GM19324 (cell line): Measurements from ENCODE around the gene CLCN7.
"Not testable (repeated sequence)": the region's sequence is repeated elsewhere in the genome, so short reads cannot be mapped to it uniquely, and the experiment has no call there.

Experiments
- ATAC-seq: cut with Tn5 transposase; IDR thresholded peaks from one replicate; pipeline ENCODE4 v1.9.1; 2021; ENCODE audit warnings: mild to moderate bottlenecking, moderate library complexity; ENCODE audit not compliant: unreplicated experiment, low FRiP score

CLCN7 gene

GRCh38 chr16:1488054-1488601, 13.3 kb upstream of the CLCN7 start:
- no peak for ATAC-seq

DNA sequence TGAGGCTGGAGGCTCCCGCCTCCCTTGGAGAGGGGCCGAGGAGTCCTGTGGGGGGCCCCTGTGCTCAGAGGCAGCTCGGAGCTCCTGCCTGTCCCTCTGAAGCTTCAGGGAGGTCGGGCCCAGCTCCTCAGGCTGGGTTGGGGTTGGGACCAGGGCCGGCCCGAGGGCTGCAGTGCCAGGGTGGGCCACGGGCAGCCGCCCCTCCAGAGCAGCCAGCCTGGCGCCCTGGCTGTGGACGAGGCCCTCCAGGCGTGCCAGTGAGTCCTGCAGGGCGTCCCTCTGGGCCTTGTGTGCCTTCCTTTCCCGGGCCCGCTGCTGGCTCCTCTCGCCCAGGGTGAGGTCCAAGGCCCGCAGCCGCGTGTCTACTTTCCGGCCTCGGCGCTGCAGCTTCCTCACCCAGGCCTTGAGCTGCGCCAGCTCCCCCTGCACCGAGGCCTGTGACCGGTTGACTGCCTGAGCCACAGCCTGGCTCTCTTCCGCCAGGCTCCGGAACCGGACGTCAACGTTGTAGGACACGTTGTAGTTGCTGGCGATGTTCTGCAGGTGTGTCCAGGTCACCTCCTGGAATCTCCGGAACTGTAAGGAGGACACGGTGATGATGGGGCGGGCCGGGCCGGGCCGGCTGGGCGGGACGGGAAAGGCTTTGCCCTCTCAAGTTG, 12.7 kb upstream of the CLCN7 start:
- no peak for ATAC-seq

- ATAC-seq = no peak
Measured at GRCh38 chr16:1486551-1487390, 11.9 kb upstream of the CLCN7 start.

DNA sequence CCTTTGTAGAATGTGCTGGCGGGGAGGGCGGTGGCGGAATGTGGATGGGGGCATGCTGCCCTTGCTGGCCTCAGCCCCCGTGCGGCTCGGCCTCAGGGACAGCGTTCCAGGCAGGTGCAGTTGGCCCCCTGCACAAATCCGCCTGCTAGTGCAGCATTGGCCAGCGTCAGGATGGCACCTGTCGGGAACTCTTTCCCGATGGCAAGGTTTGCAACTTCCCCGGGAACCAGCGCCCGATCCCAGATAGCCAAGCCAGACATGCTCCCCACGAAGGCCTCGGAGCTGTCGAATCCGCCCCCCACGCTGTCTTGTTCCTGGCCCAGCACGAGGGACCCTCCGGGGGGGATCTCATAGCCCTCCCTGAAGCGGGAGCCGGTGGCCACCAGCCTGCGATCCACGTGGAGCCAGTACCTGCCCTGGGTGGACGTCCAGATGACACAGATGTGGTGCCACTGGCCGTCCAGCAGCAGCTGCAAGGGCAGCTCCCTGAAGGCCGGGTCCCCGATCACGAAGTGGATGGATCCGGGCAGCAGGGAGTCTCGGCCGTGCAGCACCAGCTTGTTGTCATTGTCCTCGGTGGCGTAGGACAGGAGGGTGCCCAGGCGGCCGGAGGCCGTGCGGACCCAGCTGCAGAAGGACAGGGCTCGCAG, 11.1 kb upstream of the CLCN7 start:
- no peak for ATAC-seq

DNA sequence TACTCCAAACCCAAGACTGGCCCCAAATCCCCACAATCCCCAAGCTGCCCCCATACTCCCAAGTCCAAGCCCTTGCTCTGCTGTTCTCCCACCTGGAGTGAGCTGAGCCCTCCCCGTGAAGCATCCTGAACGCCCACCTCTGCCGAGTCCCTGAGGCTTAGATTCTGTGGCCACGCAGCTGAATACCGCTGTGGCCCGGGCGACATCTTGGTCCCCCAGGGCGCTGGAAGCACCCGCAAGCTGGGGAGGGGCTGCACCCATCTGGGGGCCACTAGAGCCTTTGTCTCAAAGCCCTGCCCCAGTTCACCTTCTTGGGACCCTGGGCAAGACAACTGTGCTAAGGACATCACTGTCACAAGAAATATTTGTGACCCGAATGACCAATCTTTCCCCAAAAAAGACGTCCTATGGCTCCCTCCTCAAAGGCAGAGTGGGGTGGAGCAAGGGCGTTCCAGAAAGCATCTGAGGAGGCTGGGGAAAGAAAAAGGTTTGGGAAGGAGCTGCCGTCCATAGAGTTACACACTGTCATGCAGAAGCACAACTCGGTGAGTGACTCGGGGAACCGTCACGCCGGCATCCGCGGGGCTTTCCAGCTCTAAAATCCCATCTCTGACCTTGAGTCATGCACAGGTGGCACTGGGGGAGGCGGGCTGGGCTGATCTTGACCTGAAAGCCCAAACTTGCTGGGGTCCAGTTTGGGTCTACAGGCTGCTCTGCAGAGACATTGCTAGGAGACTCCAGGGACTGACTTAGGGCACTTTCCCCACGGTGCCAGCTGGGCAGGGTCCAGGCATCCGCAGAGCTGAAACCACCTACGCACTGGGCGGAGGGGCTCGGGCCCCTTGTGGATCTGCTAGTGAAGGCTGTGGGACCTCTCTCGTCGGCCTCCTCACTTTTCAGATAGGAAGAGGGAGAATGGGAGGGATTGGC, 7.3 kb upstream of the CLCN7 start:
- no peak for ATAC-seq

- not testable (repeated sequence) for ATAC-seq
Measured at GRCh38 chr16:1478937-1479336, 4.1 kb upstream of the CLCN7 start.

- no peak for ATAC-seq
Measured at GRCh38 chr16:1477033-1477432, 2.2 kb upstream of the CLCN7 start.

DNA sequence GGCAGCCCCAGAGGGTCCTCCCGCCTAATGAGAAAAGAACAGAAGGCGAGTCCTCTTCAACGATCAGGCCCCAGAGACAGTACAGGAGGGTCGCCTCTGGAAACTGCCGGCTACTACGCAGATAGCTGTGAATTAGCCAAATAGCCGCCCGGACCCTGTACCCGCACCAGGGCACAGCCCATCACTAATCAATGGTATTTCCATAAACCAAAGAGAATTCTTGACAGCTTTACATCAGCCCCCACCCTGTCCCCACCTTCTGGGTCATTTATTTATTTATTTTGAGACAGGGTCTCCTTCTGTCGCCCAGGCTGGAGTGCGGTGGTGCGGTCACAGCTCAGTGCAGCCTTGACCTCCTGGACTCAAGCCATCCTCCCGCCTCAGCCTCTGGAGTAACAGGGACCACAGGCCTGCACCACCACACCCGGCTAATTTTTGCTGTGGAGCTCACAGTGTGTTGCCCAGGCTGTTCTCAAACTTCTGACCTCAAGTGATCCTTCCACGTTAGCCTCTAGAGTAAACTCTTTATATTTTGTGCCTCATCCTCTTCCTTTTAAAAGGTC, 805 bp upstream of the CLCN7 start:
- ATAC-seq = no peak

DNA sequence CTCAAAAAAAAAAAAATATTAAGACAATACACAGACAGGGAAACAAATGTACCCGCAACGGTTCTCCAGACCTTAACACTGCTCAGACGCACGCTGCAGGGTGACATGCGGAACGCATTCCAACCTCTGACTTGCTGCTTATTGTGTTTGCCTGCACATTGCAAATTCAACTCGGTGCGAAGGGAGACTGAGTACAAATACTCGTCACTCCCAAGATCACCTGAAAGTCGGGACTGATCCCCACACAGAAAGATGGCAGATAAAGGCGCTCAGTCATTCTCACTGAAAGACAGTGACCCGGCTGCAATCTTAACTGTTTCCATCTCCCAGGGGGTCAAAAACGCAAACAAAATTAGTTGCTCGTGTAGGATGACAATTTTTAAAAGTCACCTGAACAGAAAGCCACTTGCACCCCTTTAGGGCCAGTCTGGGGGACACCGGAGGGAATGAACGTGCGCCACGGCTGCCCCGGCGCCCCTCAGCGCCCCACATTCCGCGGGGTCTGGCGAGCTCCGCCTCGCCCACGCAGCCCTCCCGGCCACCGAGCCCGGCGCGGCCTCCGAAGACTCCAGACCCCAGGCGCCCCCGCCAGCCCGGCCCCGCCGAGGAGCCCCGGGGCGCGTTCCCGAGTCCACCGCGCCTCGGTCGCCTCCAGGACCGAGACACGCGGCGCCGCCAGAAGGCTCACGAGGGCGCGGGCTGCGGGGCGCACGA, 589 bp downstream of the CLCN7 start:
- ATAC-seq = peak; percentile 15

GRCh38 chr16:1472974-1473373, 1.9 kb downstream of the CLCN7 start:
- ATAC-seq = no peak

DNA sequence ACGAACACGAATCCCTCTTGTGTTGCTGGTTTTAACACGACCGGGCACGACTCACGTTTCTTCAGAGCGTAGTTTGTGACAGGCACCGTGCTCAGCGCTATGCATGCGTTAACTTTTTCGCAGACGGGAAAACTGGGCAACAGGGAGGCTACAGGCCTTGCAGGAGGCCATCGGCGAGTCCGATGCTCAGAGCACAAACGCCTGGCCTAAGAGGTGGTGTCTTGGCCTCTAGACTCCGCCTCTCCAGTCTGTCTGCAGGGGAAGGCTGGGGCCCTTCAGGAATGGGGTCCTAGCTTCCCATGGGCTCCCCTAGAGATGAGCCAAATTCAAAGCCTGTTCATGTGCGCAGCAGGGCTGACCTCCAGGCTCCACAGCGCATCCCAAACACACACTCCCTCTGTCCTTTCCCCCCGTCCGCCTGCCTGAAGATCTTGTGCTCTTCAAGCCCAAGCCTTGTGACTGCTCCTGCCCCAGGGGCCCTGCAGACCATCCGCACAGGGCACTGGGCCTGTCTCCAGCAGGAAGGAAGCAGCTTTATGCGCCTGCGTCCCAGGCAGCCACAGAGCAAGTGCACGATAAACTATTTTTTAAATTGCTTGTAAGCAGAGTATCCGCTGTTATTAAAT, 3.1 kb downstream of the CLCN7 start:
- ATAC-seq = no peak

DNA sequence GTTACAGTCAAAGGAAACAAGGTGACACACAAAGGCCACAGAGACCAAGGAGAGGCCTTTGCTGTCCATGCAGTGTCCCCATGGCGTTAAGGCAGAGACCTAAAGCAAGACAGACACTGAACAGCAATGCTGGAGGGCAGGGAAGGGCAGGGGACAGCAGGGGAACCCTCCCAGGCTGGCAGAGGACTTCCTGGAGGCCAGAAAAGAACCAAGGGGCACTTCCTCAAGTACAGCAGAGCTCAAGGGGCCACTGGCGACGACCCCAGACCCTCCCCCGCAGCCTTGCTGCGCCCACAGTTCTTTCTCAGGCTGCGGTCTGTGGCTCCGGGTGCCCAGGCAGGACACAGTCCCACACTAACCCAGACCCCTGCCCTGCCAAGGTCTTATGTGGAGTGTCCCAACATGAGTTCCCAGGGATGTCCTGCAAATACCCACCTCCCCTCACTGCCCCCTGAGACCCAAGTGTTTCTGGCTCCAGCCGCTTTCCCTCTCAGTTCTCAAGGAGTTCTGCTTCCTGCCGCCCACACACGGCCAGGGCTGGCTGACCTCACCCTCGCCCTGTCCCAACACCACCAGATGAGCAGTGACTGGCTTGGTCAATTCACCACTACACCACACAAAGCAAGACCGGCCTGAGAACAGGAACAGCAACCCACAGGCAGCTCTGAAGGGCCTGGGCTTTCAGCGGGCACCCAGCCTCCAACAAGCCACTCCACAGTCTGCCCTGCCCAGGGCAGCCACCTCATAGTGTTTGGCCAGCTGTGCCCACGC, 4.2 kb downstream of the CLCN7 start:
- no peak for ATAC-seq

GRCh38 chr16:1469693-1470201, 5.1 kb downstream of the CLCN7 start:
- ATAC-seq = no peak

DNA sequence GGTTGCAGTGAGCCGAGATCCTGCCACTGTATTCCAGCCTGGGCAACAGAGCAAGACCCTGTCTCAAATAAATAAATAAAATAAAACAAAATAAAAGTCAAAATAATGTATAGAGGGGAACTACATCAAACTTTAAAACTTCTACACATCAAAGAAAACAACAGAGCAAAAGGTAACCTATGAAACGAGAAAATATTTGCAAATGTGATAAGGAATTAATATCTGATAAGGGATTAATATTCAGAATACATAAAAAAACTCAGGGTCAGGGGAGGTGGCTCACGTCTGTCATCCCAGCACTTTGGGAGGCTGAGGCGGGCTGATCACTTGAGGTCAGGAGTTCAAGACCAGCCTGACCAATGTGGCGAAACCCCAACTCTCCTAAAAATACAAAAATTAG, 5.7 kb downstream of the CLCN7 start:
- ATAC-seq = not testable (repeated sequence)

- ATAC-seq = no peak
Measured at GRCh38 chr16:1468426-1468810, 6.4 kb downstream of the CLCN7 start.

GRCh38 chr16:1466968-1467521, 7.8 kb downstream of the CLCN7 start:
- ATAC-seq = no peak

DNA sequence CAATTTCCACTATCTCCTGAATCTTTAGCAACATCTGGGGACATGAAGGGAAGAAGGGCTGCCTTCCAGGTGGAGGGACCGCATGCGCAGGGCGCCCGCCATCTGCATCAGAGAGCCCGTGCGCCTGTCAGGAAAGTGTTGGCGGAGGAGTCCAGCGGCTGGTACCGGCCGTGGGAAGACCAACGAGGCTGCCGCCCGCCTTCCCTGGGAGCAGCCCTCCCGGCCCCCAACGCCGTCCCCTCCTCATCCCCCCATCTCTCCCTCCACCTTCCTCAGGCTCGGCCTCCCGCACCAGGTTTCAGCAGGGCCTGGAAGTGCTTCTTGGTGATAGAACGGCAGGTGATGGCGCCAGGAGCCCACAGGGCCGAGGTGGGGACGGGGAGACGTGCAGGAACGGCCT, 8.8 kb downstream of the CLCN7 start:
- ATAC-seq = no peak

GRCh38 chr16:1465567-1465915, 9.3 kb downstream of the CLCN7 start:
- no peak for ATAC-seq
